ENCODE data around the gene GALNT18.

DNA sequence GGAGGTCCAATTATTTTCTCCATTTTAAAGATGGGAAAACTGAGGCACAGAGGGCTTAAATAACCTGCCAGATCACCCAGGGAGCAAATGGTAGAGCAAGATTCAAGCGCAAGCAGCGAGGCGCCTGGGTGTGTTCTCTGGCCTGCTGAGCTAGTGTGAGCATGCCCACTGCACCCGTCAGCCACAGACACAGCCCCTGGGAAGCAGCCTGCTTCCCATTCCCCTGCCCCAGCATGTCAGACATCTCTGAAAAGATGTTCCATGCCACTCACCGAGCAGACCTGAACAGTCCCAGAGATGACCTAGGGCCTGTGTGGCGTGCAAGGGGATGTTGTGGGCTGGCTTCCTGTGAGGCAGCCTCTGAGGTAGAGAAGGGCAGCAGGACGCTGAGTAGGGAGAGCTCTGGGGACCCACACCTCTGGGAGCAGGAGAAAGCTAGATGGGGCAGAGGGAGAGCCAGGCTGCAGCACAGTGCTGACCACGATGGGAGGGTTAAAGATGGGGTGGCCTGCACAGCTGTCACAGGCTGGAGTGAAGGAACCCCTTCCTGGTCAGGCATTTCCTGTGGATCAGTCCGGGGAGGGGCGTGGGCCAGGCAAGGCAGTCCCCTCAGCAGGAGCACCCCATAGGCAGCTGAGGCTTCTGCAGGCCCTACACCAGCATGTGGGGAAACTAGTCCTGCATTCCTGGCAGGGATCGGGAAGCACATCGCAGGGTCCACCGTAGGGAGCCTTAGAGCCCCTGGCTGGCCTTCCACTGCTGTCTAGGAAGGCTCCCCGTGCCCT lies 101.4 kb downstream of the GALNT18 start:
- TF ChIP-seq CTCF (IDR thresholded peaks at IDR 0.05) (no peak), POLR2A (IDR thresholded peaks at IDR 0.05) (no peak)
